GM21367 (cell line): ENCODE data around the gene CALML6.

Experiments
- ATAC-seq: cut with Tn5 transposase; IDR thresholded peaks from one replicate; pipeline ENCODE4 v1.9.1; 2021; ENCODE audit not compliant: unreplicated experiment

Gene CALML6

GRCh38 chr1:1910033-1910465 lies 5.0 kb upstream of the CALML6 start:
- ATAC-seq, result no peak

- no peak for ATAC-seq
Observed at GRCh38 chr1:1910651-1911331, 4.3 kb upstream of the CALML6 start.

- no peak for ATAC-seq
Observed at GRCh38 chr1:1911350-1912041, 3.6 kb upstream of the CALML6 start.

- no peak for ATAC-seq
Observed at GRCh38 chr1:1914101-1914970, 724 bp upstream of the CALML6 start.

GRCh38 chr1:1915911-1916840 lies 1.1 kb downstream of the CALML6 start:
- no peak for ATAC-seq

GRCh38 chr1:1916851-1917251 lies 1.8 kb downstream of the CALML6 start:
- ATAC-seq, result no peak

GRCh38 chr1:1917304-1917976 lies 2.4 kb downstream of the CALML6 start:
- no peak for ATAC-seq

GRCh38 chr1:1917995-1918900 lies 3.2 kb downstream of the CALML6 start:
- no peak for ATAC-seq

- ATAC-seq, result peak; percentile 9
Observed at GRCh38 chr1:1918901-1919303, 3.8 kb downstream of the CALML6 start, which contains the start of gene TMEM52. Gene TMEM52, minus strand, starts transcription at chr1:1919279. Its CDS starts 14 bp downstream, at chr1:1919265.

- peak; percentile 72 for ATAC-seq
Observed at GRCh38 chr1:1919304-1920056, 4.4 kb downstream of the CALML6 start.

GRCh38 chr1:1920057-1920607 lies 5.1 kb downstream of the CALML6 start:
- no peak for ATAC-seq

GRCh38 chr1:1920608-1921458 lies 5.8 kb downstream of the CALML6 start:
- no peak for ATAC-seq

GRCh38 chr1:1921459-1921862 lies 6.4 kb downstream of the CALML6 start:
- ATAC-seq, result no peak

- ATAC-seq, result no peak
Observed at GRCh38 chr1:1921901-1922701, 7.0 kb downstream of the CALML6 start.

- ATAC-seq, result no peak
Observed at GRCh38 chr1:1922702-1922955, 7.6 kb downstream of the CALML6 start.
